Measurements from ENCODE around the gene C17orf67. TPM values are rescaled to one million over a fixed set of nuclear protein-coding genes. Genes with fewer than 3 reads are reported as not detected.

Gene C17orf67
- 1.0 and 1.2 TPM in 2 replicates for total RNA-seq

DNA sequence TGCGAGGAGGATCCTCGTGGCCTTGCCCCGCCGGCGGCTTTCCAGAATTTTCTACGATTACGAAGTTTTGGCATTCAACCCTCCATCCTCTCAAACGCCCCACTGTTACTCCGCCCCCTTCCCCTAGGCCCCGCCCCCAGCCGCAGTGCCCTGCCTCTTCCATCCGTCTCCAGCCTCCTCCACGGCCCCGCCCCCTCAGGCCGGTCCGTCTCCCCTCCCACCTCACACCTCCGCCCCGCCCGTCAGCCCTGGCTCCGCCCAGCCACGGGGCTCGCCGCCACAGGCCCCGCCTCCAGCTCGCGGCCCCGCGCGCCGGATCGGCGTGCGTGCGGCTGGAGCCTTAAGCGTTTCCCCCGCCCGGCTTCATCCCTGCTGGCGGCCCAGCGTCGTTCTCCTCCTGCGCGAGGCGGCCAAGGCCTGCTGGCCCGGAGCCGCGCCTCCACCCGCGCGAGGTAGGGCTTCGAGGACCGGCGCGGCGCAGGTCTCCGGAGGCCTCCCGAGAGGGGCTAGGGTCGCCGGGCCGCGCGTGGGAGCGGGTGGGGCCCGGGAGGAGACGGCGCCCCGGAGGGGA is at the start of gene C17orf67, which contains the start of gene DGKE:
Gene C17orf67, minus strand, starts transcription at position 112 of the 571 bp plus-strand sequence. CDS start 18,110 bp downstream, outside the sequence.
Gene DGKE, plus strand, starts transcription at position 343 of the 571 bp plus-strand sequence. CDS start 645 bp downstream, outside the sequence.

Other genes starting within 250 kb of the C17orf67 start
- gene NOG, start 240.2 kb downstream of the C17orf67 start, total RNA-seq, result 3.2 and 4.4 TPM in 2 replicates
- 8.2 and 11.8 TPM in 2 replicates for gene DGKE, start 231 bp upstream of the C17orf67 start, total RNA-seq
- 23.3 and 24.3 TPM in 2 replicates for gene TRIM25, start 80.1 kb upstream of the C17orf67 start, total RNA-seq
- gene COIL, start 127.1 kb upstream of the C17orf67 start, total RNA-seq, result 14.8 and 15.5 TPM in 2 replicates
- 23.8 and 36.2 TPM in 2 replicates for gene SCPEP1, start 144.2 kb upstream of the C17orf67 start, total RNA-seq

Measured in endothelial cell of coronary artery (primary cell).